ENCODE results near the gene NME4. TPM values are rescaled to one million over a fixed set of nuclear protein-coding genes. Genes with fewer than 3 reads are reported as not detected.
"Not testable (repeated sequence)": the region's sequence is repeated elsewhere in the genome, so short reads cannot be mapped to it uniquely, and the experiment has no call there.

The NME4 gene
- total and polyA plus RNA-seq, 12 donors = 48.1 to 97.2 (median 75.4) TPM

DNA sequence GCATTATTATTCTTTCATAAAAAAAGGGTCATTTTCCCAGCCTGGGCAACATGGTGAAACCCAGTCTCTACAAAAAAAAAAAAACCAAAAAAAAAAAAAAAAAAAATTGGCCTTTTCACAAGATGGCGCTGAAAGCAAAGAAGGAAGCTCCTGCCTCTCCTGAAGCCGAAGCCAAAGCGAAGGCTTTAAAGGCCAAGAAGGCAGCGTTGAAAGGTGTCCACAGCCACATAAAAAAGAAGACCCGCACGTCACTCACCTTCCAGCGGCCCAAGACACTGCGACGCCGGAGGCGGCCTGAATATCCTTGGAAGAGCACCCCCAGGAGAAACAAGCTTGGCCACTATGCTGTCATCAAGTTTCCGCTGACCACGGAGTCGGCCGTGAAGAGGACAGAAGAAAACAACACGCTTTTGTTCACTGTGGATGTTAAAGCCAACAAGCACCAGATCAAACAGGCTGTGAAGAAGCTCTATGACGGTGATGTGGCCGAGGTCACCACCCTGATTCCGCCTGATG, 10.3 kb upstream of the NME4 start:
- intact Hi-C loops (cut with DNase I) = no loop called here
- DNase-seq = no peak
- ATAC-seq = no peak
- Histone ChIP-seq H3K4me1 (peaks cover 0 to 44% (median 32%) of the 10 kb centered on the region in 9 donors), H3K4me3 (no peak overlapping the region), H3K27me3 (no peaks in the 10 kb centered on the region), H3K27ac (peak overlapping the region in 5 of 10 donors; percentile 9 to 51 (median 22)), H3K9me3 (peaks cover 0 to 1% (median 0%) of the 10 kb centered on the region in 11 donors), H3K36me3 (no peaks in the 10 kb centered on the region)
- TF ChIP-seq, protein P1, sequence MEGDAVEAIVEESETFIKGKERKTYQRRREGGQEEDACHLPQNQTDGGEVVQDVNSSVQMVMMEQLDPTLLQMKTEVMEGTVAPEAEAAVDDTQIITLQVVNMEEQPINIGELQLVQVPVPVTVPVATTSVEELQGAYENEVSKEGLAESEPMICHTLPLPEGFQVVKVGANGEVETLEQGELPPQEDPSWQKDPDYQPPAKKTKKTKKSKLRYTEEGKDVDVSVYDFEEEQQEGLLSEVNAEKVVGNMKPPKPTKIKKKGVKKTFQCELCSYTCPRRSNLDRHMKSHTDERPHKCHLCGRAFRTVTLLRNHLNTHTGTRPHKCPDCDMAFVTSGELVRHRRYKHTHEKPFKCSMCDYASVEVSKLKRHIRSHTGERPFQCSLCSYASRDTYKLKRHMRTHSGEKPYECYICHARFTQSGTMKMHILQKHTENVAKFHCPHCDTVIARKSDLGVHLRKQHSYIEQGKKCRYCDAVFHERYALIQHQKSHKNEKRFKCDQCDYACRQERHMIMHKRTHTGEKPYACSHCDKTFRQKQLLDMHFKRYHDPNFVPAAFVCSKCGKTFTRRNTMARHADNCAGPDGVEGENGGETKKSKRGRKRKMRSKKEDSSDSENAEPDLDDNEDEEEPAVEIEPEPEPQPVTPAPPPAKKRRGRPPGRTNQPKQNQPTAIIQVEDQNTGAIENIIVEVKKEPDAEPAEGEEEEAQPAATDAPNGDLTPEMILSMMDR (IDR thresholded peaks at IDR 0.05) = peak in 1 of 9 donors; percentile 21
- 61 to 68% methylated on average over 19 of the region's 19 CpGs for WGBS, 2 donors

GRCh38 chr16:387761-388666, 9.0 kb upstream of the NME4 start:
- H3K36me3 ChIP-seq; DNase-seq; H3K9me3 ChIP-seq; H3K27me3 ChIP-seq; intact Hi-C loops (cut with DNase I): not testable (repeated sequence)
- Histone ChIP-seq H3K27ac (peak overlapping the region; percentile 17 to 73 (median 58)), H3K4me3 (peak overlapping the region in 4 of 10 donors; percentile 19 to 22 (median 20)), H3K4me1 (peaks cover 0 to 37% (median 26%) of the 10 kb centered on the region in 9 donors)
- WGBS, 2 donors = 31 to 40% methylated on average over 20 of the region's 20 CpGs
- ATAC-seq = peak in 3 of 8 donors; percentile 22 to 40 (median 34)

GRCh38 chr16:389352-389751, 7.6 kb upstream of the NME4 start:
- intact Hi-C loops (cut with DNase I) = no loop called here
- H3K4me1 ChIP-seq = peaks cover 0 to 24% (median 13%) of the 10 kb centered on the region in 9 donors
- no peak overlapping the region for H3K4me3 ChIP-seq
- DNase-seq = no peak
- H3K27me3 ChIP-seq = no peaks in the 10 kb centered on the region
- H3K27ac ChIP-seq = no peak overlapping the region
- ATAC-seq = peak in 4 of 8 donors; percentile 12 to 48 (median 26)
- no peaks in the 10 kb centered on the region for H3K36me3 ChIP-seq
- peaks cover 0 to 5% (median 0%) of the 10 kb centered on the region in 11 donors for H3K9me3 ChIP-seq
- TF ChIP-seq, protein P1 (IDR thresholded peaks at IDR 0.05) = no peak
- WGBS, 2 donors = 83% methylated on average over 10 of the region's 10 CpGs

- H3K4me1 ChIP-seq = peaks cover 0 to 26% (median 18%) of the 10 kb centered on the region in 9 donors
- no peak overlapping the region for H3K4me3 ChIP-seq
- WGBS, 2 donors = 71 to 76% methylated on average over 7 of the region's 7 CpGs
- peaks cover 0 to 5% (median 0%) of the 10 kb centered on the region in 11 donors for H3K9me3 ChIP-seq
- ATAC-seq (peak in 7 of 8 donors; percentile 20 to 69 (median 50)), DNase-seq (no peak)
- intact Hi-C loops (cut with DNase I) = loop anchor here in 1 of 10 donors (10.0 kb wide), 1 partner anchor 93 kb away; no protein-coding TSS in a partner anchor
- TF ChIP-seq, protein P1 (IDR thresholded peaks at IDR 0.05) = peak; percentile 36 to 72 (median 66)
- H3K27ac ChIP-seq = no peak overlapping the region
- no peaks in the 10 kb centered on the region for H3K27me3 ChIP-seq
- no peaks in the 10 kb centered on the region for H3K36me3 ChIP-seq
These were observed 5.1 kb upstream of the NME4 start for GRCh38 chr16:391885-392335.
